Measurements from ENCODE around the gene SRSF1. TPM values are rescaled to one million over a fixed set of nuclear protein-coding genes. Genes with fewer than 3 reads are reported as not detected.

The SRSF1 gene
- total RNA-seq, 4 donors from 2014 or later = 134 to 223 (median 200) TPM

- Histone ChIP-seq H3K4me1 (peaks cover 0 to 2% (median 0%) of the 10 kb centered on the region in 3 donors), H3K36me3 (no peaks in the 10 kb centered on the region), H3K4me3 (no peak overlapping the region), H3K9me3 (no peaks in the 10 kb centered on the region), H3K27ac (no peak overlapping the region), H3K27me3 (peaks cover 0 to 11% (median 0%) of the 10 kb centered on the region in 4 donors)
- no peak for DNase-seq
- TF ChIP-seq CTCF (IDR thresholded peaks at IDR 0.05) (no peak), POLR2A (IDR thresholded peaks at IDR 0.05) (no peak)
- intact Hi-C loops (cut with DNase I) = no loop called here
These were observed 21.5 kb upstream of the SRSF1 start for GRCh38 chr17:58028578-58028977.

GRCh38 chr17:58020401-58020800 is 13.4 kb upstream of the SRSF1 start:
- Histone ChIP-seq H3K27ac (no peak overlapping the region), H3K27me3 (peaks cover 0 to 16% (median 0%) of the 10 kb centered on the region in 4 donors), H3K9me3 (no peaks in the 10 kb centered on the region), H3K4me1 (peaks cover 3 to 26% (median 6%) of the 10 kb centered on the region in 3 donors), H3K36me3 (no peaks in the 10 kb centered on the region), H3K4me3 (no peak overlapping the region)
- intact Hi-C loops (cut with DNase I) = no loop called here
- DNase-seq = no peak
- WGBS, 2 donors = 75 to 83% methylated on average over 9 of the region's 9 CpGs
- no peak for TF ChIP-seq POLR2A (IDR thresholded peaks at IDR 0.05)
- TF ChIP-seq CTCF (IDR thresholded peaks at IDR 0.05) = no peak

- TF ChIP-seq CTCF (IDR thresholded peaks at IDR 0.05) (no peak), POLR2A (IDR thresholded peaks at IDR 0.05) (no peak)
- H3K4me3 ChIP-seq = no peak overlapping the region
- H3K36me3 ChIP-seq = no peaks in the 10 kb centered on the region
- H3K9me3 ChIP-seq = no peaks in the 10 kb centered on the region
- H3K4me1 ChIP-seq = peaks cover 3 to 26% (median 6%) of the 10 kb centered on the region in 3 donors
- H3K27ac ChIP-seq = no peak overlapping the region
- DNase-seq = no peak
- H3K27me3 ChIP-seq = peaks cover 0 to 8% (median 0%) of the 10 kb centered on the region in 4 donors
- intact Hi-C loops (cut with DNase I) = no loop called here
These were observed 12.5 kb upstream of the SRSF1 start for GRCh38 chr17:58019521-58019920.

- no peaks in the 10 kb centered on the region for H3K9me3 ChIP-seq
- intact Hi-C loops (cut with DNase I) = no loop called here
- DNase-seq = no peak
- WGBS, 2 donors = 22 to 29% methylated on average over 3 of the region's 3 CpGs
- no peak overlapping the region for H3K4me3 ChIP-seq
- peaks cover 0 to 4% (median 0%) of the 10 kb centered on the region in 4 donors for H3K27me3 ChIP-seq
- H3K27ac ChIP-seq = no peak overlapping the region
- TF ChIP-seq POLR2A (IDR thresholded peaks at IDR 0.05) (no peak), CTCF (IDR thresholded peaks at IDR 0.05) (no peak)
- H3K36me3 ChIP-seq = no peaks in the 10 kb centered on the region
- peaks cover 3 to 26% (median 6%) of the 10 kb centered on the region in 3 donors for H3K4me1 ChIP-seq
These were observed 12.0 kb upstream of the SRSF1 start for GRCh38 chr17:58019039-58019438.

- intact Hi-C loops (cut with DNase I) = no loop called here
- WGBS, 2 donors = 94 to 95% methylated on average over 10 of the region's 10 CpGs
- TF ChIP-seq POLR2A (IDR thresholded peaks at IDR 0.05) = no peak
These were observed 3.2 kb upstream of the SRSF1 start for GRCh38 chr17:58010067-58010799.

More at GRCh38 chr17:58010067-58010799, 3.2 kb upstream of the SRSF1 start:
- DNase-seq = no peak
- Histone ChIP-seq H3K36me3 (peaks cover 0 to 4% (median 1%) of the 10 kb centered on the region in 3 donors), H3K9me3 (no peaks in the 10 kb centered on the region), H3K27ac (no peak overlapping the region), H3K4me1 (peaks cover 12 to 21% (median 14%) of the 10 kb centered on the region in 3 donors), H3K4me3 (no peak overlapping the region), H3K27me3 (no peaks in the 10 kb centered on the region)
